GM11168 (cell line): Measurements from ENCODE around the gene SPHK2.

Experiments used
- in situ Hi-C: fragments of 300-500 bp; cut with MboI; formaldehyde crosslinking; loops from one replicate; pipeline ENCODE4 v1.12.0; 2022; ENCODE audit warnings: low sequenced_read_pairs; ENCODE audit not compliant: unreplicated experiment

Gene SPHK2

DNA sequence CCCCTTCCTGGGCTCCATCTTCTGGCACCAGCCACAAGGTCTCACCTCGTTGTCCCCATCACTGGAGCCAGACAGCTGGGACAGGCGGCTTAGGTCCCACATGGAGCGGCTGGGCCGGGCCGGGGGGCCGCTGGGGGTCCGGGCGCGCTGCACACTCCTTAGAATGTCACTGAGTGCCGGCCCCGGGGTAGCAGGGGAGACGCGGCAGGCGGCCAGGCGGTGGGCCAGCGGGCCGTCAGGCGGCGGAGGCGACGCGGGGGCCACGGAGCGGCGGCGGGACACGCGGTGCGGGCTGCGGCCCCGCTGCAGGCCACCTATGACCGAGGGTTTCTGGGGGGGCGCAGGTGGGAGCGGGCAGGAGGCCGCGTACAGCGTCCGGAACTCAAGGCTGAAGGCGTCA lies 15.9 kb upstream of the SPHK2 start:
- in situ Hi-C loops: no loop called here

- in situ Hi-C loops: no loop called here
These were observed 15.5 kb upstream of the SPHK2 start for GRCh38 chr19:48603850-48604249.

DNA sequence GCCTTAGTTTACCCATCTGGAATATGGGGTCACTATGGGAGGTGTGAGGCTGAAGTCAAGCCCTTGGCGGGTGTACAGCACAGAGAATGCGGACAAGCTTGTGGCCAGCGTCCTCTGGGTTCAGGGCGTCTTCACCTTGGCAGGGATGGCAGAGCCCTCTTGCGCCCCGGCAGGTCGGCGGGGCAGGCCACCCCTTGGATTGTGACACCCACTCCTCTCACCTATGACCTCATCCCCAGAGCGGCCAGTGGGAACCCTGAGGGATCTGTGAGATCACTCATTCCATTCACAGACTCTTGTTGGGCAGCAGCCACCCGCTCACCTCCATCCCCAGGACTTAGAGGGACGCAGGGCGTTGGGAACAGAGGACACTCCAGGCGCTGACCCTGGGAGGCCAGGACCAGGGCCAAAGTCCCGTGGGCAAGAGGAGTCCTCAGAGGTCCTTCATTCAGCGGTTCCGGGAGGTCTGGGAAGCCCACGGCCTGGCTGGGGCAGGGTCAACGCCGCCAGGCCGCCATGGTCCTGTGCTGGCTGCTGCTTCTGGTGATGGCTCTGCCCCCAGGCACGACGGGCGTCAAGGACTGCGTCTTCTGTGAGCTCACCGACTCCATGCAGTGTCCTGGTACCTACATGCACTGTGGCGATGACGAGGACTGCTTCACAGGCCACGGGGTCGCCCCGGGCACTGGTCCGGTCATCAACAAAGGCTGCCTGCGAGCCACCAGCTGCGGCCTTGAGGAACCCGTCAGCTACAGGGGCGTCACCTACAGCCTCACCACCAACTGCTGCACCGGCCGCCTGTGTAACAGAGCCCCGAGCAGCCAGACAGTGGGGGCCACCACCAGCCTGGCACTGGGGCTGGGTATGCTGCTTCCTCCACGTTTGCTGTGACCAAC lies 12.6 kb upstream of the SPHK2 start, which contains the start of gene SPACA4:
Gene SPACA4, plus strand, starts transcription at position 280 of the 896 bp plus-strand sequence. Its CDS starts 237 bp downstream, at position 517.
- in situ Hi-C loops: no loop called here

DNA sequence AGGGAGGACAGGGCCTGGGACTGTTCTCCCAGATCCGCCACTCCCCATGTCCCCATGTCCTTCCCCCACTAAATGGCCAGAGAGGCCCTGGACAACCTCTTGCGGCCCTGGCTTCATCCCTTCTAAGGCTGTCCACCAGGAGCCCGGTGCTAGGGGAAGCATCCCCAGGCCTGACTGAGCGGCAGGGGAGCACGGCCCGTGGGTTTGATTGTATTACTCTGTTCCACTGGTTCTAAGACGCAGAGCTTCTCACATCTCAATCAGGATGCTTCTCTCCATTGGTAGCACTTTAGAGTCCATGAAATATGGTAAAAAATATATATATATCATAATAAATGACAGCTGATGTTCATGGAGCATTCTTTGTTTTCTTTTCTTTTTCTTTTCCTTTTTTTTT lies 11.9 kb upstream of the SPHK2 start:
- in situ Hi-C loops: no loop called here

GRCh38 chr19:48608798-48609263 lies 10.5 kb upstream of the SPHK2 start:
- in situ Hi-C loops: no loop called here

GRCh38 chr19:48609571-48610108 lies 9.7 kb upstream of the SPHK2 start:
- in situ Hi-C loops: no loop called here

- in situ Hi-C loops: no loop called here
These were observed 7.4 kb upstream of the SPHK2 start for GRCh38 chr19:48611872-48612271.

- in situ Hi-C loops: no loop called here
These were observed 6.1 kb upstream of the SPHK2 start for GRCh38 chr19:48613024-48613851.

DNA sequence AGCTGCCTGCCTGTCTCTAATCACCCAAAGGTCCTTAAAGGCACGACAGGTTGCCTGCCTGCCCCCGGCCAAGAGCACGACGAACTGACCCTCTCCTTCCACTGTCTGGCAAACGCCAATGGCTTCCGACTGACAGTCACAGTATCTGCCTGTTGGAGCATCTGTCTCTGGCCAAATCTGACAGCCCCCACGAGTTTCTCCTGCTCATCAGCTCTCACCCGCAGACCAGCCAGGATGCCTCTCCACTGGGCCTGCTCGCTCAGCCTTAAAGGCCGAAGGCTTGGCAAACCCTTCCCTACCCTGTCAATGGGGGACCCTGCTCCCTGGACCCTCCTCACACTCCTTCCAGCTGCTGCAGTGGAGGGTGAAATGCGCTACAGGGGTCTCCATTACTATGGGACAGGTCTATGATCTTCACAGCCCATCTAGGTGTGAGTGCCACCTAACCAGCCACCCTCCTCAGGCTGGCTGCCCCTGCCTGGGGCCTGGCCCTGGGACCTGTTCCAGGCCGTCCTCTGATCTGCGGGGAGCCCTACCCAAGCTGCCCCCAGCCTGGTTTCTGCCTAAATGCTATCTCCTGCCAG lies 5.4 kb upstream of the SPHK2 start:
- in situ Hi-C loops: no loop called here

- in situ Hi-C loops: no loop called here
These were observed 4.7 kb upstream of the SPHK2 start, which contains the start of gene FAM83E for GRCh38 chr19:48614436-48615230. FAM83E (minus strand) TSS chr19:48615076; CDS start chr19:48613372, 1,704 bp downstream.

GRCh38 chr19:48615231-48616040 lies 3.9 kb upstream of the SPHK2 start:
- in situ Hi-C loops: no loop called here

DNA sequence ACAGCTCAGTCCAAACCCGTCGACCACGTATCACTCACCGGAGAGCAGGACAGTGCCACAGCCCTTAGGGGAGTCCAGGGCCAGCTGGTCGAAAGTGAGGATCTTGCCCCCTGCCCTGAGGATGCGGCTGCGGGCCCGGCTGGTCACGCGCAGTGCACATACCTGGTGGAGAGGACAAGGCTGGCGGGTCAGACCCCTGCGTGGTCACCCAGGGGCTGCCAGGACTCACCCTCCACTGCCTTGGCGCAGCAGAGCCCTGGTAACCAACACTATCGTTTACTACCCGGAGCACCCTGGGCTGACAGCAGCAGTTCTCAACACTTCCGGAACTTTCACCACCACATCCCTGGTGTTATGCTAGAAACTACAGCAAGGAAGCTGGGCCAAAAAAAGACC lies 3.3 kb upstream of the SPHK2 start:
- in situ Hi-C loops: no loop called here

GRCh38 chr19:48616491-48617056 lies 2.7 kb upstream of the SPHK2 start:
- in situ Hi-C loops: no loop called here

- in situ Hi-C loops: no loop called here
These were observed 2.0 kb upstream of the SPHK2 start for GRCh38 chr19:48617146-48617937.

GRCh38 chr19:48618278-48618915 lies 909 bp upstream of the SPHK2 start:
- in situ Hi-C loops: no loop called here

GRCh38 chr19:48619692-48620585 lies 633 bp downstream of the SPHK2 start:
- in situ Hi-C loops: no loop called here
